Thyroid gland (tissue), 4 donors: ENCODE results near the gene EBP. TPM values are rescaled to one million over a fixed set of nuclear protein-coding genes. Genes with fewer than 3 reads are reported as not detected.

Source experiments
- DNase-seq, 2 donors: peaks; one replicate each; pipeline ENCODE4 v3.0.0-alpha.2; 2019
- H3K27ac ChIP-seq, 3 donors: fragments of 200-600 bp; sonication (generic); 1 replicate in 2 of 3; 2 replicates in 1 of 3; pipeline ENCODE4 v1.5.1; 2016 to 2019; ENCODE audit warnings: mild to moderate bottlenecking in 1 of 3, moderate library complexity in 1 of 3
- H3K27me3 ChIP-seq: fragments of 200-600 bp; sonication (generic); one replicate; pipeline ENCODE4 v1.5.1; 2019
- H3K36me3 ChIP-seq, 2 donors: fragments of 200-600 bp; sonication (generic); one replicate each; pipeline ENCODE4 v1.5.1; 2016 to 2019
- H3K4me1 ChIP-seq, 2 donors: fragments of 200-600 bp; sonication (generic); one replicate each; pipeline ENCODE4 v1.5.1; 2017 to 2019
- H3K4me3 ChIP-seq, 3 donors: fragments of 200-600 bp; sonication (generic); replicated peaks in 1 of 3; 1 replicate in 2 of 3; 2 replicates in 1 of 3; pipeline ENCODE4 v1.5.1; 2016; ENCODE audit warnings: mild to moderate bottlenecking in 1 of 3
- H3K9me3 ChIP-seq: fragments of 200-600 bp; sonication (generic); one replicate; pipeline ENCODE4 v1.5.1; 2017
- POLR2A ChIP-seq, 2 donors: fragments of 450-650 bp; IDR thresholded peaks; one replicate each; pipeline ENCODE4 v1.6.1; 2017; ENCODE audit warnings: antibody characterized with exemption in 2 of 2, mild to moderate bottlenecking in 2 of 2, moderate library complexity in 1 of 2
- WGBS, 2 donors: methylation state at CpG; one replicate each; pipeline ENCODE4 v1.1.5; 2017; 5-methylcytosine and 5-hydroxymethylcytosine counted together
- intact Hi-C: fragments of 100-400 bp; cut with DNase I; formaldehyde crosslinking; loops from one replicate; pipeline ENCODE4 v1.15.1; 2023
- total RNA-seq, 4 donors: library from RNA; depleted of rRNA; stranded (reverse); fragments of >200 nt; gene quantifications; one replicate each; pipeline ENCODE4 v1.2.3, GENCODE V29; 2016
- TF ChIP-seq, protein P1 (sequence below), 6 experiments: fragments of 200-600 bp in 3 of 6; fragments of 450-650 bp in 3 of 6; sonication (generic) in 3 of 6; IDR thresholded peaks; one replicate each; pipeline ENCODE4 v1.5.1; 2016 to 2019; ENCODE audit warnings: antibody characterized with exemption in 6 of 6, mild to moderate bottlenecking in 2 of 6, inconsistent platforms in 1 of 6, moderate library complexity in 1 of 6

The EBP gene
- total RNA-seq, 4 donors from 2014 or later, result 11.0 to 43.5 (median 35.5) TPM

GRCh38 chrX:48573690-48574269, 52.2 kb downstream of the EBP start:
- Histone ChIP-seq H3K4me3 (peak overlapping the region in 1 of 3 donors; percentile 50), H3K27ac (peak overlapping the region; percentile 86 to 99 (median 95)), H3K4me1 (peaks cover 5 to 12% of the 10 kb centered on the region in 2 donors), H3K9me3 (no peaks in the 10 kb centered on the region), H3K36me3 (peaks cover 19 to 28% of the 10 kb centered on the region in 2 donors), H3K27me3 (no peaks in the 10 kb centered on the region)
- intact Hi-C loops, result no loop called here
- DNase-seq, result peak; percentile 8 to 24
- WGBS, 2 donors, result 35 to 39% methylated on average over 16 to 19 of the region's 19 CpGs
- TF ChIP-seq POLR2A (IDR thresholded peaks at IDR 0.05), result no peak
- TF ChIP-seq, protein P1, sequence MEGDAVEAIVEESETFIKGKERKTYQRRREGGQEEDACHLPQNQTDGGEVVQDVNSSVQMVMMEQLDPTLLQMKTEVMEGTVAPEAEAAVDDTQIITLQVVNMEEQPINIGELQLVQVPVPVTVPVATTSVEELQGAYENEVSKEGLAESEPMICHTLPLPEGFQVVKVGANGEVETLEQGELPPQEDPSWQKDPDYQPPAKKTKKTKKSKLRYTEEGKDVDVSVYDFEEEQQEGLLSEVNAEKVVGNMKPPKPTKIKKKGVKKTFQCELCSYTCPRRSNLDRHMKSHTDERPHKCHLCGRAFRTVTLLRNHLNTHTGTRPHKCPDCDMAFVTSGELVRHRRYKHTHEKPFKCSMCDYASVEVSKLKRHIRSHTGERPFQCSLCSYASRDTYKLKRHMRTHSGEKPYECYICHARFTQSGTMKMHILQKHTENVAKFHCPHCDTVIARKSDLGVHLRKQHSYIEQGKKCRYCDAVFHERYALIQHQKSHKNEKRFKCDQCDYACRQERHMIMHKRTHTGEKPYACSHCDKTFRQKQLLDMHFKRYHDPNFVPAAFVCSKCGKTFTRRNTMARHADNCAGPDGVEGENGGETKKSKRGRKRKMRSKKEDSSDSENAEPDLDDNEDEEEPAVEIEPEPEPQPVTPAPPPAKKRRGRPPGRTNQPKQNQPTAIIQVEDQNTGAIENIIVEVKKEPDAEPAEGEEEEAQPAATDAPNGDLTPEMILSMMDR (IDR thresholded peaks at IDR 0.05), result no peak

- Histone ChIP-seq H3K9me3 (no peaks in the 10 kb centered on the region), H3K36me3 (peaks cover 19 to 28% of the 10 kb centered on the region in 2 donors), H3K27ac (peak within 1 kb of the TSS; percentile 95 to 99 (median 99)), H3K27me3 (no peaks in the 10 kb centered on the region), H3K4me3 (peak within 1 kb of the TSS; percentile 39 to 96 (median 50)), H3K4me1 (peaks cover 5 to 12% of the 10 kb centered on the region in 2 donors)
- WGBS, 2 donors, result 1 to 2% methylated on average over 16 to 39 of the region's 71 CpGs
- TF ChIP-seq, protein P1 (IDR thresholded peaks at IDR 0.05), result peak in 4 of 6 experiments; percentile 23 to 43 (median 34)
- TF ChIP-seq POLR2A (IDR thresholded peaks at IDR 0.05), result peak in 1 of 2 donors; percentile 86
- DNase-seq, result peak; percentile 90 to 94
- intact Hi-C loops, result no loop called here
Measured at GRCh38 chrX:48574270-48575266, 53.0 kb downstream of the EBP start, which contains the start of gene RBM3. RBM3 (plus strand) TSS chrX:48574484; CDS start chrX:48575181, 697 bp downstream.

GRCh38 chrX:48575642-48576041, 54.0 kb downstream of the EBP start:
- no peaks in the 10 kb centered on the region for H3K9me3 ChIP-seq
- H3K27ac ChIP-seq, result peak overlapping the region in 2 of 3 donors; percentile 95 to 99
- peaks cover 5 to 12% of the 10 kb centered on the region in 2 donors for H3K4me1 ChIP-seq
- no peak for DNase-seq
- H3K4me3 ChIP-seq, result peak overlapping the region in 1 of 3 donors; percentile 50
- H3K36me3 ChIP-seq, result peaks cover 19 to 28% of the 10 kb centered on the region in 2 donors
- no peaks in the 10 kb centered on the region for H3K27me3 ChIP-seq
- TF ChIP-seq POLR2A (IDR thresholded peaks at IDR 0.05), result no peak
- TF ChIP-seq, protein P1 (IDR thresholded peaks at IDR 0.05), result no peak
- intact Hi-C loops, result no loop called here
- 71% methylated on average over 2 of the region's 13 CpGs; no CpG with 5 or more reads in 1 of the 2 donors for WGBS, 2 donors

DNA sequence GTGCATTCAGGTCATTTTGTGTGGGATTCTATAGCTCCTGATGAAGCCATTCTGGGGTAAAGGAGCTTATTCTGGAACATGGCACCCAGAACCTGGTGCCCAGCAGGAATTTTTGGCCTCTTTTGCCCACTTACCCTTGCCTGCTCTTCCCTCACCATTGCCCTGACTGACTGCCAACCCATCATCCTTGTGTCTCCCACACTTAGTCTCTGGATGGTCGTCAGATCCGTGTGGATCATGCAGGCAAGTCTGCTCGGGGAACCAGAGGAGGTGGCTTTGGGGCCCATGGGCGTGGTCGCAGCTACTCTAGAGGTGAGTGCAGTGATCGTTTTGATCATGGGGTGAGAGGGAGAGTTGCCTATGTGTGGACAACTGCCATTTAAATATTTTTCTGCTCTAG, 54.5 kb downstream of the EBP start:
- peaks cover 19 to 28% of the 10 kb centered on the region in 2 donors for H3K36me3 ChIP-seq
- H3K27me3 ChIP-seq, result no peaks in the 10 kb centered on the region
- H3K4me1 ChIP-seq, result peaks cover 5 to 12% of the 10 kb centered on the region in 2 donors
- 54 to 65% methylated on average over 6 of the region's 6 CpGs for WGBS, 2 donors
- H3K4me3 ChIP-seq, result no peak overlapping the region
- TF ChIP-seq POLR2A (IDR thresholded peaks at IDR 0.05), result no peak
- TF ChIP-seq, protein P1 (IDR thresholded peaks at IDR 0.05), result no peak
- peak overlapping the region in 1 of 3 donors; percentile 99 for H3K27ac ChIP-seq
- no peak for DNase-seq
- intact Hi-C loops, result no loop called here
- no peaks in the 10 kb centered on the region for H3K9me3 ChIP-seq

Other genes starting within 250 kb of the EBP start
- gene SSX3, start 165.1 kb upstream of the EBP start, total RNA-seq, result under 1 TPM in 1 of 4 donors, not detected in 3; 0.81 TPM
- not detected for gene SSX4, start 138.3 kb upstream of the EBP start, total RNA-seq
- not detected for gene SSX4B, start 109.8 kb upstream of the EBP start, total RNA-seq
- 10 to 100 TPM in 3 of 4 donors, 1 to 10 TPM in 1; 9.9 to 76.8 (median 40.1) TPM for gene SLC38A5, start 51.5 kb upstream of the EBP start, total RNA-seq
- gene FTSJ1, start 45.6 kb upstream of the EBP start, total RNA-seq, result 10 to 100 TPM; 45.9 to 64.9 (median 62.5) TPM
- 10 to 100 TPM; 14.5 to 36.4 (median 21.4) TPM for gene PORCN, start 12.8 kb upstream of the EBP start, total RNA-seq
- gene TBC1D25, start 17.9 kb downstream of the EBP start, total RNA-seq, result 10 to 100 TPM in 3 of 4 donors, 1 to 10 TPM in 1; 9.4 to 16.5 (median 12.2) TPM
- gene RBM3, start 52.7 kb downstream of the EBP start, total RNA-seq, result 100 to 1,000 TPM; 122 to 250 (median 177) TPM
- gene WDR13, start 75.7 kb downstream of the EBP start, total RNA-seq, result 100 to 1,000 TPM; 134 to 181 (median 171) TPM
- 1 to 10 TPM; 1.4 to 4.8 (median 3.3) TPM for gene WAS, start 162.0 kb downstream of the EBP start, total RNA-seq
- 1 to 10 TPM; 2.7 to 8.6 (median 7.1) TPM for gene SUV39H1, start 174.9 kb downstream of the EBP start, total RNA-seq
- gene GLOD5, start 239.9 kb downstream of the EBP start, total RNA-seq, result 1 to 10 TPM in 2 of 4 donors, not detected in 2; 1.2 to 3.3 TPM